Thyroid gland (tissue), 4 donors: ENCODE results near the gene MOBP.

ENCODE experiments used
- POLR2A ChIP-seq, 2 donors: fragments of 450-650 bp; IDR thresholded peaks; one replicate each; pipeline ENCODE4 v1.6.1; 2017; ENCODE audit warnings: antibody characterized with exemption in 2 of 2, mild to moderate bottlenecking in 2 of 2, moderate library complexity in 1 of 2
- TF ChIP-seq, protein P1 (sequence below), 6 experiments: fragments of 200-600 bp in 3 of 6; fragments of 450-650 bp in 3 of 6; sonication (generic) in 3 of 6; IDR thresholded peaks; one replicate each; pipeline ENCODE4 v1.5.1; 2016 to 2019; ENCODE audit warnings: antibody characterized with exemption in 6 of 6, mild to moderate bottlenecking in 2 of 6, inconsistent platforms in 1 of 6, moderate library complexity in 1 of 6

DNA sequence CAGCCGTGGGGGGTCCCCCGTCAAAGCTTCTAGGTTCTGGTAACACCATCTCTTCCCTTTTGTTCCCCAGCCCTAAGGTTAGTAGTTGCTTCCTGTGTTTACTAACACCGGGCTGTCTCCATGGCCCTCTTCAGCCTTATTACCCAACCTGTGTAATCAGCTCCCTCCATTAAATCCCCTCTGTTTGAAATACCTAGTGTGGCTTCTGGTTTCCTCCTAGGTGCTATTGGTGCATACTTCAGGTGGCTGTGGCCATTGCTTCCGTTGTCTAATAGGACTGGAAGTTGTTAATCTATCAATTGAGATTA lies 35.3 kb downstream of the MOBP start:
- TF ChIP-seq, protein P1, sequence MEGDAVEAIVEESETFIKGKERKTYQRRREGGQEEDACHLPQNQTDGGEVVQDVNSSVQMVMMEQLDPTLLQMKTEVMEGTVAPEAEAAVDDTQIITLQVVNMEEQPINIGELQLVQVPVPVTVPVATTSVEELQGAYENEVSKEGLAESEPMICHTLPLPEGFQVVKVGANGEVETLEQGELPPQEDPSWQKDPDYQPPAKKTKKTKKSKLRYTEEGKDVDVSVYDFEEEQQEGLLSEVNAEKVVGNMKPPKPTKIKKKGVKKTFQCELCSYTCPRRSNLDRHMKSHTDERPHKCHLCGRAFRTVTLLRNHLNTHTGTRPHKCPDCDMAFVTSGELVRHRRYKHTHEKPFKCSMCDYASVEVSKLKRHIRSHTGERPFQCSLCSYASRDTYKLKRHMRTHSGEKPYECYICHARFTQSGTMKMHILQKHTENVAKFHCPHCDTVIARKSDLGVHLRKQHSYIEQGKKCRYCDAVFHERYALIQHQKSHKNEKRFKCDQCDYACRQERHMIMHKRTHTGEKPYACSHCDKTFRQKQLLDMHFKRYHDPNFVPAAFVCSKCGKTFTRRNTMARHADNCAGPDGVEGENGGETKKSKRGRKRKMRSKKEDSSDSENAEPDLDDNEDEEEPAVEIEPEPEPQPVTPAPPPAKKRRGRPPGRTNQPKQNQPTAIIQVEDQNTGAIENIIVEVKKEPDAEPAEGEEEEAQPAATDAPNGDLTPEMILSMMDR (IDR thresholded peaks at IDR 0.05) = no peak
- TF ChIP-seq POLR2A (IDR thresholded peaks at IDR 0.05) = no peak
